Rectal smooth muscle tissue (tissue), 1 donor: ENCODE data around the gene RHBDL1.
"Not testable (repeated sequence)": the region's sequence is repeated elsewhere in the genome, so short reads cannot be mapped to it uniquely, and the experiment has no call there.

ENCODE experiments used
- H3K27ac ChIP-seq: one replicate; pipeline ENCODE4 v1.7.0; 2013; ENCODE audit warnings: low read depth, low read length, inconsistent platforms
- H3K27me3 ChIP-seq: one replicate; pipeline ENCODE4 v1.7.0; 2013; ENCODE audit warnings: low read length; ENCODE audit not compliant: control insufficient read depth, insufficient read depth
- H3K36me3 ChIP-seq: one replicate; pipeline ENCODE4 v1.7.0; 2013; ENCODE audit warnings: low read length; ENCODE audit not compliant: control insufficient read depth, insufficient read depth
- H3K4me1 ChIP-seq: one replicate; pipeline ENCODE4 v1.7.0; 2013; ENCODE audit warnings: low read length; ENCODE audit not compliant: control insufficient read depth, insufficient read depth
- H3K4me3 ChIP-seq: one replicate; pipeline ENCODE4 v1.7.0; 2013; ENCODE audit warnings: low read length
- H3K9ac ChIP-seq: one replicate; pipeline ENCODE4 v1.7.0; 2013; ENCODE audit warnings: low read length

The RHBDL1 gene

DNA sequence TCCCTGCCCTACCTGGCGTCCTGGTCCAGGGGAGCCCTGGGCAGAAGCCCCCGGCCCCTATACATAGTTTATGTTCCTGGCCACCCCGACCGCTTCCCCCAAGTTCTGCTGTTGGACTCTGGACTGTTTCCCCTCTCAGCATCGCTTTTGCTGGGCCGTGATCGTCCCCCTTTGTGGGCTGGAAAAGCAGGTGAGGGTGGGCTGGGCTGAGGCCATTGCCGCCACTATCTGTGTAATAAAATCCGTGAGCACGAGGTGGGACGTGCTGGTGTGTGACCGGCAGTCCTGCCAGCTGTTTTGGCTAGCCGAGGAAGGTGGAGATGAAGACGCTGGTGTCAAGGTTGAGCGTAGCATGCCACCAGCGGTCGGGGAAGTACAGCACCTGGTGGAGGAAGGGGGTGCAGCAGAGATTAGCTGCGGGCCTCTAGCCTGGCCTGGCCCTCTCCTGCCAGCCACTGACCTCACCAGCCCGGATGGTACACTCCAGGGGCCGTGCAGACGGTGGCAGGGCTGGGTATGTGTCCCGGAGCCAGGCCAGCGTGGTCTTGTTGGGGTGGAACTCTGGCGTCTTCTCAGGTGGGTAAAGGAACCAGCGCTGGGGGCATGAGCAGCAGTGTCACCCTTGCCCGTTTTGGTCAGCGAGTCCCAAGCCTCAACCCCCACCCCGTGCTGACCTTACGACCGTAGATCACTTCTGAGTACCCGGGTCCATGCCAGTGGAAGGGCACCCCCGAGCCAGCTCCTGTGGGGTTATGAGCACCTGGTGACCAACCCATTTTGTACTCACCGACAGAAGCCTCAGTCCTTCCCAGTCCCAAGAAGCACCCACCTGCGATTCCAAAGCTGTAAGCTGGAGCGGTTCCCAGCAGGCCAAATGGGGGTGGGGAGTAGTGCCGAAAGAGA lies 7.3 kb downstream of the RHBDL1 start:
- no peak overlapping the region for H3K27ac ChIP-seq
- no peak overlapping the region for H3K4me3 ChIP-seq
- H3K9ac ChIP-seq, result no peak overlapping the region

DNA sequence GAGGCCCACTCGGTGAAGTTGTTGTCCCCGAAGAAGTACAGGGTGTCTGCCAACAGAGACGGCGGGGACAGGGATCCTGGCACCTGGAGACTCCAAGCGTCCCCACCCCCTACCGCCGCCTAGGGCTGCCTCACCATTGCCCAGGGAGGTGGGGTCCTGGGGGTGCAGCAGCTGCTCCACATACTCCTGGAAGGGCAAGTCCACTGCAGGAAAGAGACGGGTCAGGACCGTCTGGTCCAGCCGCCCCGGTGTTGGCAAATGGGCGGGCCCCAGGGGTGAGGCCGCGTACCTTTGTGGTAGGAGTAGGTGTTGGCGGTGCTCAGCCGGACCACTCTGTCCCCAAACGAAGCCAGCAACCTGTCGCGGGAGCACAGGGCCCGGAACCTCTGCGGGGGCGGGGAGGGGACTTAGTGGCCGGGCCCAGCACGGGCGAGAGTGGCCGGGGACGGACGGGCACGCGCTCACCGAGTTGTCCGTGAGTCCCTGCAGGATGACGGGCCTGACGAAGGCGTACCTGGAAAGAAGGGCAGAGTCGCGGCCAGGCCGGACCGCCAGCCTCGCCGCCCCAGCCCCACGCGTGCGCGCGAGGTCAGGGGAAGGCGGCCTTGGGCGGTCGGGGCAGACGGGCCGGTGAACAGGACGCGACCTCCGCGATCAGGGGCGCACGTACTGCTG lies 8.1 kb downstream of the RHBDL1 start:
- peak overlapping the region; percentile 49 for H3K9ac ChIP-seq
- peaks cover 18% of the 10 kb centered on the region for H3K36me3 ChIP-seq
- H3K4me1 ChIP-seq, result peaks cover 15% of the 10 kb centered on the region
- H3K27me3 ChIP-seq, result no peaks in the 10 kb centered on the region
- H3K27ac ChIP-seq, result peak overlapping the region; percentile 32
- peak overlapping the region; percentile 91 for H3K4me3 ChIP-seq

More for the DNA sequence above, 7.3 kb downstream of the RHBDL1 start:
- H3K36me3 ChIP-seq, result peaks cover 18% of the 10 kb centered on the region
- peaks cover 15% of the 10 kb centered on the region for H3K4me1 ChIP-seq
- H3K27me3 ChIP-seq, result no peaks in the 10 kb centered on the region

DNA sequence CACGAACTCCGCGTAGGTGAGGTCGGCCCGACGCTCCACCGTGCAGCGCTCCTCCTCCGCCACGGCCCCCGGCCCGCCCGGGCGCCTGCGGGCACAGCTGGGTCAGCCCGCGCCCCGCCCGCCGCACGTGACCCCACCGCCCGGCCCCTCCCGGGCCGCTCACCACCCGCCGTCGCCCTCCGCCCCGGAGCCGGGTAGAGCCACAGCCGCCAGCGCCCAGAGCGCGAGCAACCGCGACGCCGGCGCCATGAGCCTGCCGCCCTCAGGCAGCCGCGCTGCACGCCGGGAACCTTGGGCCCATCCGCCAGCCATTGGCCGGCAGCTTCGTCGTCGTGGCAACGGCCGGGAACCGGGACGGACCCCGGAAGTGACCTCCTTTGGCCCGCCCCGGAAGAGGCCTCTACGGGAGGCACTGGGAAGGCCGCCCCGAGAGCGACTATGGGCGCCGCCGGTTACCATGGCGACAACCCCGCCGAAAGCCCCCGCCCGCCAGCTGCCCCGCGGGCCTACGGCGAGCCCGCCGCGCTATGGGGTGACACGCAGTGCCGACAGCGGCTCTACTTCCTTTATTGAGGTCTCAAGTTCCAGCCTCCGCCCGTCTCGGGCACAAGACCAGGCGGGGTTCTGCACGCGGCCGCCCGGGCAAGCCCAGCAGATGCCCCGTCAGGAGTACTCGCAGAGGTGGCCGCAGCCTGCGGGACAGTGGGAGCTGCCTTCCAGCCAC lies 8.8 kb downstream of the RHBDL1 start, which contains the start of gene JMJD8:
Gene JMJD8, minus strand, starts transcription at position 264 of the 724 bp plus-strand sequence. Its CDS starts 15 bp downstream, at position 249.
- Histone ChIP-seq H3K36me3 (peaks cover 18% of the 10 kb centered on the region), H3K9ac (peak within 1 kb of the TSS; percentile 49), H3K4me1 (peaks cover 15% of the 10 kb centered on the region), H3K27me3 (no peaks in the 10 kb centered on the region), H3K4me3 (peak within 1 kb of the TSS; percentile 91), H3K27ac (peak within 1 kb of the TSS; percentile 66)

DNA sequence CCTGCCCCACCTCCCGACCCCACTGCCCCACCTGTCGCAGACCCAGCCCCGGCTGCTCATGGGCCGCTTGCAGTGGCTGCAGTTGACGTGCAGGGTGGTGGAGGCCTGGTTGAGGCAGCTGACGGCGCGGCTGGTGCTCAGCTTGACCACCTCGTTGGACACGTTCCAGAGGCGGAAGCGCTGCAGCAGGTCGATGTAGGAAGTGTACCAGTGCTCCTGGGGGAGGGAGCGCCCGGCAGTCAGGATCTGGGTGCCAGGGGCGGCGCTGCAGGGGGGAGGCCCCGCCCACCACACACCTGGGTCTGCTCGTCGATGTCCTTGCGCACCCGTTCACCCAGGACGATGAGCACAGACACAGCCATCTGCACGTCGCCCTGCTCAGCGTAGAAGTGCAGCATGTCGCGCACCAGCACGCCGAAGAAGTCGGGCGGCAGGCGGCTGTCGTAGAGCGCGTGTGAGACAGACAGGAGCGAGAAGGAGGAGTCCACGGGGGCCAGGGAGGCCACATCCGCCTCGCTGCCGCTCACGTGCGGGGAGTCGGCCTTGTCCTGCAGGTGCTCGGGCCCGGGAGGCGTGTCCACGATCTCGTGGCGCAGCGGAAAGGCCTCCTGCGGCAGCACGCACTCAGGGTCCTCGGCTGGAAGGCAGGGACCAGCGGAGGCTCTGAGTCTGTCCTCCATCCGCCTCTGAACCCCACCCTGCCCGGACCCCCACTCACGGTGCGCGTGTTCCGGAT lies 9.7 kb downstream of the RHBDL1 start:
- Histone ChIP-seq H3K4me3 (peak overlapping the region; percentile 8), H3K4me1 (peaks cover 19% of the 10 kb centered on the region), H3K27ac (no peak overlapping the region), H3K9ac (no peak overlapping the region), H3K36me3 (peaks cover 18% of the 10 kb centered on the region), H3K27me3 (no peaks in the 10 kb centered on the region)

DNA sequence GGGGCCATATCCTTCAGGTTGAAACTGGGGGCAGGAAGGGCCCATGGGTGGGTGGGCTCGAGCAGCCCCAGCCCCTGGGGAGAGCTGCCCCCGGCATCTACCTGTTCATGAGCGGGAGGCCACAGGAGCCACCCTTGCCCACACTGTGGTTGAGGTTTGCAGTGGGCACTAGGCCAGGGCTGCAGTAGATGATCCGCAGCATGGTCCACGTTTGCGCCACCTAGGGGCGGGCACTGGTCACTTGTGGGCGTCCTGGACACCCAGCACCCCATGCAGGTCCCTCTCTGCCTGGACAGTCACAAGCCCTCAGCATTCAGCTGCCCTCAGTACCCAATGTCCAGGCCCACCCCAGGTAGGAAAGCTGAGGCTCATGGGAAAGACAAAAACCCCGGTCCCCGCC lies 10.5 kb downstream of the RHBDL1 start:
- H3K36me3 ChIP-seq, result peaks cover 18% of the 10 kb centered on the region
- H3K4me3 ChIP-seq, result no peak overlapping the region

DNA sequence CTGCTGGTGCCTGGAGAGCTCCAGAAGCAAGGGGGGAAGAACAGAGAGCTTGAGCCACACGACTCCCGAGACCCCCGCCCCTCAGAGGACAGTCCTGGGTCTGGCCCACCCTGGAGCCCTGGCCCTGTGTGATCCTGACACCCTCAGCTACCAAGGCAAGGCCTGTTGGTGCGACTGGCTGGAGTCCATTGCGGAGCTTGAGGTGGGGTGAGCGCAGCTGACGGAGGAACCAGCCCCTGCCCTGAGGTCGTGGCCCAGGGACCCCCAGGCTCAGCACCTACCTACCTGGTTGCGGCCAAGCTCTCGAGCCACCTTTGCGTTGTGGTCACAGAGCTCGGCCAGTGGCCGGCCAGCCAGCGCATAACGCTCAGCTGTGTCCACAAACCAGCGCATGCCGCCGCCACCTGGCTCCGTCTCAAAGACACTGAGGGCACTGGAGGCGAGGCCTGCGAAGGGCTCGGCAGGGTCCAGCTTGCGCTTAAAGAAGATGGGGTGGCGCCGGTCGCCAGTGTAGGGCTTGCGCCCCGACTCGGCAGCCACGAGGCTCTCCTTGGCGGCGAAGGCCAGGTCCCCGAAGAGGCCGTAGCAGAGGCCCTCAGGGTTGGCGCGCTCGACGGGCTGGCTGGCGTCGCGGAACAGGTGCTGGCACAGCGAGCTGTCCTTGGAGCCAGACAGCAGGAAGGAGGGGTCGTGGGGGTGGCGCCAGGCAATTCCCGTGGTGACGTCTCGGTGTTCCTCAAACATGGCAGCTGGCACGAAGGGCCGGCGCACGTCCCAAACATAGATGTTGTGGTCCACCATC lies 11.2 kb downstream of the RHBDL1 start:
- Histone ChIP-seq H3K27me3 (no peaks in the 10 kb centered on the region), H3K4me3 (no peak overlapping the region), H3K4me1 (peaks cover 10% of the 10 kb centered on the region), H3K27ac (no peak overlapping the region), H3K9ac (no peak overlapping the region), H3K36me3 (peaks cover 13% of the 10 kb centered on the region)

More for the DNA sequence above, 10.5 kb downstream of the RHBDL1 start:
- H3K4me1 ChIP-seq, result peaks cover 16% of the 10 kb centered on the region
- no peaks in the 10 kb centered on the region for H3K27me3 ChIP-seq
- H3K9ac ChIP-seq, result no peak overlapping the region
- no peak overlapping the region for H3K27ac ChIP-seq

DNA sequence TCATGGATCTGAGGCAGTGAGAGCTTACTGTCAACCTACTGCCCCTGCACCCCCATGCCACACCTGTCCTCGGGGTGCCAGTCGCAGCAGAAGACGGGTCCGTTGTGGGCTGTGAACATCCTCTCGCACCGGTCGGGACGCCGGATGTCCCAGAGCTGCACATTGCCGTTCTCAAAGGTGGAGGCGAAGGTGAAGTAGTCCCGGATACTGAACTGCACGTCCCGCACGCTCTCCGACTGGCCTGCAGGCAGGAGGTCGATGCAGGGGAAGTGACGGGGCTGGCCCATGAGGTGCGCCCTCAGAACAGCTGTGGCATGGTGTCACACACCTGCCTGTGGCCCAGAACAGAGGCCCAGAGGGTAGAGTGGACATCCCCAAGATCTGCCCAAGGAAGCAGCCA lies 12.0 kb downstream of the RHBDL1 start:
- H3K36me3 ChIP-seq, result peaks cover 5% of the 10 kb centered on the region
- H3K9ac ChIP-seq, result no peak overlapping the region
- peaks cover 9% of the 10 kb centered on the region for H3K4me1 ChIP-seq
- no peak overlapping the region for H3K27ac ChIP-seq
- no peaks in the 10 kb centered on the region for H3K27me3 ChIP-seq
- no peak overlapping the region for H3K4me3 ChIP-seq

DNA sequence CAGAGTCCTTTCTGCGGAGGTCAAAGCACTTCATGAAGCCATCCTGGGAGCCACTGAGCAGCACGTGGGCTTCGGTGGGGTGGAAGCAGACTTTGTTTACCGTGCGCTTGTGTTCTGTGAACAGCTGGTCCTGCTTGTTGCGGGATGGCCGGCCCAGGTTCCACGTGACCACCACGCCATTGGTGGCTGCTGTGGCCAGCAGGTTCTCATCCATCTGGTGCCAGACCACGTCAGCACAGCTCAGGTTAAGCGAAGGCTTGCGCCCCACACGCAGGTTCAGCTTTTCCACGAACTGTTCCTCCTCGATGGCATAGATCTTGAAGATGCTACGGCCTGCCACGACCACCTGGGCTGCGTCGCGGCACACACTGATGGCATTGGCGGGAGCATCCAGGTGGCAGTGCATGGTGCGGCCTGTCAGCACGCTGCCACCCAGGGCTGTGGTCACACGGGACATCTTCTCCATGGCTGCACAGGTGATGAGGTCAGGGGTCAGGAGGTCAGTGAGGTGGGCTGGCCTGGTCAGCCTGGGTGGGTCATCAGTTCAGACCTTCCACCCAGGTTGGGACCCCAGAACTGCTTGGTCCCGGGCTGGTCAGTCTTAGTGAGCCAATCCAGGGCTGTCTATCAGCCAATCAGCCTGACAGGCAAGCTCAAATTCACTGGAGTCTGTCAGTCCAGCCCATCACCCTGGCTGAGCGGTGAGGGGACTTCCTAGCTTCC lies 13.9 kb downstream of the RHBDL1 start:
- Histone ChIP-seq H3K36me3 (peaks cover 3% of the 10 kb centered on the region), H3K27me3 (peaks cover 5% of the 10 kb centered on the region), H3K9ac (peak overlapping the region; percentile 83), H3K4me1 (peaks cover 5% of the 10 kb centered on the region), H3K4me3 (peak overlapping the region; percentile 93), H3K27ac (peak overlapping the region; percentile 80)

DNA sequence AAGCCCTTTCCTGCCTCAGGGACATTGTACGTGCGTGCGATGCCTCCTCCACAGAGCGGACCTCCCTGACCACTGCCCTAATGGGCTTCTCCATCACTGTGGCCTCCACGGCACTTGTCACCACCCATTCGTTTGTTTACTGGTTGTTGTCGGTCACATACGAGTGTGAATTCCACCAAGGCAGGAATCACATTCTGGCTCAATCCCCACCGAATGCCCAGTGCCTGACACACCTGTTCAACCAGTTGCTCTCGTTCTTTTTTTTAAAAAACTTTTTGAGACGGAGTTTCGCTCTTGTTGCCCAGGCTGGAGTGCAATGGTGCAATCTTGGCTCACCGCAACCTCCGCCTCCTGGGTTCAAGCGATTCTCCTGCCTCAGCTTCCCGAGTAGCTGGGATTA lies 15.8 kb downstream of the RHBDL1 start:
- H3K36me3 ChIP-seq, H3K4me1 ChIP-seq, H3K4me3 ChIP-seq, H3K9ac ChIP-seq, H3K27ac ChIP-seq: not testable (repeated sequence)
- peaks cover 12% of the 10 kb centered on the region for H3K27me3 ChIP-seq

DNA sequence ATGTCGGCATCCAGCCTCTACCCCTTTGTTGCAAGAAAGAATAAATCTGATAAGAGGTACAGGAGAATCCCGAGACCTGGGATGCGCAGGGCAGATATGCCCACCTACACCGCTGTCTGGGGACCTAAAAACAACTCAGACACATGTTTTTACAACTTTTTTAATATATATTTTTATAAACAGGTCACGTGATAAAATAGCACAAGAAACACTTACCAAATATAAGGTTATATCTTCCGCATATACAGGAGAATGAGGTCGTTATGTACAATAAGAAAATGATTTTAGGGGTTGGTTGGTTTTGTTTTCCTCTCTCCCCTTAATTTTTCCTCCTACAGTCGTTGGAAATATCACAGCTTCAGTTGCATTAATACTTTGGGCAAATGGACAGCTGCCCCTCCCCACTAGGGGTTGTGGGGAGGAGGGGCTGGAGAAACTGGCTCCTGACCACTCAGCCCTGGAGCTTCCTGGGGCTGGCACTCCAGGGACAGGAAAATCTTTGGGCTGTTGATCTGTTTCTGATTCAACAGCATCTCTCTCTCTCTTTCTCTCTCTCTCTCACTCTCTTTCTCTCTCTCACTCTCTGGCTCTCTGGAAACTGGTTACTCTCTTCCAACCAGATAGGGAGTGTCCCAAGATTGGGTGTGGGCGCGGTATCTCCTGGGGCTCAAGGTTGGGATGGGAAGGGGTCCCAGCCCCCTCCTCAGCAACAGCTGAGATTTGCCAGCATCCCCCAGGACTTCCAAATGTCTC lies 17.1 kb downstream of the RHBDL1 start:
- H3K27me3 ChIP-seq, result peaks cover 12% of the 10 kb centered on the region
- peaks cover 5% of the 10 kb centered on the region for H3K4me1 ChIP-seq
- H3K27ac ChIP-seq, result no peak overlapping the region
- no peak overlapping the region for H3K4me3 ChIP-seq
- no peak overlapping the region for H3K9ac ChIP-seq
- no peaks in the 10 kb centered on the region for H3K36me3 ChIP-seq
